ENCODE data around the gene RPL9. TPM values are rescaled to one million over a fixed set of nuclear protein-coding genes. Genes with fewer than 3 reads are reported as not detected.

Gene RPL9
- 280 and 307 TPM in 2 replicates for polyA plus RNA-seq

DNA sequence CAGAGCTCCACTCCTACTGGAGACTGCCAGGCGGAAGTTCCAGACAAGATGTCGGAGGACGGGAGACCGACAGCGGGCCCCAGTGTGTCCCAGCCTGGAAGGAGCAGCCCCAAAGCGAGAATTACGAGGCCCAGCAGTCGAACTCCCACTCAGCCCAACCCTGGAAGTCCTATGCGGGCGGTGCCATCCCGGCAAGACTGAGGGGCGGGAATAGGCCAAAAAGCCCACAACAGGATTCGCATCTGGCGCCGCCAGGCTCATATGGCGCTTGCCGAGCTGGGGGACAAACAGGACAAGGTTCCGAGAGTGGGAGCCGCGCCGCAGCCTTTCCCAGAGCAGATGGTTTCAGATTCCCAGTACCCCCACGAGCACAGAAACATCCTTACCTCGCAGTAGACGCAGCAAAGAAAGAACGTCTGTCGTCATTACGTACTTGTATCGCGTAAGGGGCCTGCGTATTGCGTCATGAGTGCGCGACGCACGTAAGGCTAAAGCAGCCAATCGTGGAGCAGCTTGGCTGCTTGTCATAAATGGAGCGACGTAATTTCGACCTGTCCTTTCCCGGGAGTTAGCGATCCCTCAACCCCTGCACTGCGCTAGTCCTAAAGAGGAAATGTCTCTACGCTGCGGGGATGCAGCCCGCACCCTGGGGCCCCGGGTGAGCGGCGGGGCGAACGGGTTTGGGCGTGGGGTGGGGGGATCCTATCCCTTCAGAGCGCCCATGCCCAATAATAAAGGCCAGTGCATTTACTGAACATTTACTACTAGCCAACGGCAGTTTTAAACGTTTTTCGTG, at the start of gene RPL9, which contains the start of gene LIAS:
Gene RPL9 (minus strand): TSS at position 418 of the 796 bp plus-strand sequence. CDS start 483 bp downstream, outside the sequence.
Gene LIAS (plus strand): TSS at position 552 of the 796 bp plus-strand sequence. CDS start 62 bp downstream, at position 614.

DNA sequence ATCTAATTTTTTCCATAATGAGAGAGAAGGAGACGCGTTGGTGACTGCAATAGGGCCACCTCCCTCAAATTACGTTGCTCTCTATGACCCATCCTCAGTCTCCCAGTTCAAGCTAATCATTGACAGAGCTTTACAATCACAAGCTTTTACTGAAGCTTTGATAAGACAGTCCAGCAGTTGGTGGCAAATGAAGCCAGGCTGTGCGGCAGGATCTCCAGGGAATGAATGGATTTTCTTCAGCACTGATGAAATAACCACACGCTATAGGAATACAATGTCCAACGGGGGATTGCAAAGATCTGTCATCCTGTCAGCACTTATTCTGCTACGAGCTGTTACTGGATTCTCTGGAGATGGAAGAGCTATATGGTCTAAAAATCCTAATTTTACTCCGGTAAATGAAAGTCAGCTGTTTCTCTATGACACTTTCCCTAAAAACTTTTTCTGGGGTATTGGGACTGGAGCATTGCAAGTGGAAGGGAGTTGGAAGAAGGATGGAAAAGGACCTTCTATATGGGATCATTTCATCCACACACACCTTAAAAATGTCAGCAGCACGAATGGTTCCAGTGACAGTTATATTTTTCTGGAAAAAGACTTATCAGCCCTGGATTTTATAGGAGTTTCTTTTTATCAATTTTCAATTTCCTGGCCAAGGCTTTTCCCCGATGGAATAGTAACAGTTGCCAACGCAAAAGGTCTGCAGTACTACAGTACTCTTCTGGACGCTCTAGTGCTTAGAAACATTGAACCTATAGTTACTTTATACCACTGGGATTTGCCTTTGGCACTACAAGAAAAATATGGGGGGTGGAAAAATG, 51.7 kb downstream of the RPL9 start, which contains the start of gene KLB:
Gene KLB (plus strand): TSS at position 168 of the 821 bp plus-strand sequence. CDS start 20 bp downstream, at position 188.

Other genes with a start within 250 kb of the RPL9 start
- 44.0 and 62.8 TPM in 2 replicates for gene RFC1, start 92.6 kb downstream of the RPL9 start, polyA plus RNA-seq
- gene KLB, start 52.0 kb downstream of the RPL9 start, polyA plus RNA-seq: 0.85 TPM in 1 of 2 replicates, not detected in the other
- gene LIAS, start 134 bp upstream of the RPL9 start, polyA plus RNA-seq: 34.4 and 59.0 TPM in 2 replicates
- gene UGDH, start 68.5 kb upstream of the RPL9 start, polyA plus RNA-seq: 4.0 and 8.9 TPM in 2 replicates
- gene SMIM14, start 179.9 kb upstream of the RPL9 start, polyA plus RNA-seq: 39.9 and 106 TPM in 2 replicates
- gene UBE2K, start 239.2 kb upstream of the RPL9 start, polyA plus RNA-seq: 93.3 and 109 TPM in 2 replicates